Activated B cell treated with CpG ODN at 0.5 μM for 24 hours (primary cell): ENCODE data around the gene ESX1. TPM values are rescaled to one million over a fixed set of nuclear protein-coding genes. Genes with fewer than 3 reads are reported as not detected.

ENCODE experiments used
- ATAC-seq: fragments of 200-7000 bp; cut with Tn5 transposase; one replicate; pipeline ENCODE4 v1.10.0; 2021; ENCODE audit warnings: low read depth, mild to moderate bottlenecking, moderate library complexity
- CTCF ChIA-PET: fragments of 350-600 bp; sonication (Branson Sonifier 250); formaldehyde crosslinking; loops from one replicate; lab custom pipeline; 2021; ENCODE audit warnings: antibody characterized with exemption; lab: Charles Lee
- POLR2A ChIA-PET: fragments of 350-600 bp; sonication (Branson Sonifier 250); formaldehyde crosslinking; loops from one replicate; lab custom pipeline; 2021; ENCODE audit warnings: antibody characterized with exemption; lab: Charles Lee
- DNase-seq: peaks from one replicate; pipeline ENCODE4 v3.0.0; 2022
- H3K27ac Mint-ChIP-seq: one replicate; pipeline ENCODE4 v1.8.0; 2020; ENCODE audit warnings: mixed read lengths
- H3K27me3 Mint-ChIP-seq: one replicate; pipeline ENCODE4 v1.8.0; 2021; ENCODE audit warnings: mixed read lengths
- H3K36me3 Mint-ChIP-seq: one replicate; pipeline ENCODE4 v1.8.0; 2021; ENCODE audit warnings: low read depth, mixed read lengths
- H3K4me1 Mint-ChIP-seq: one replicate; pipeline ENCODE4 v1.8.0; 2021; ENCODE audit warnings: mixed read lengths
- H3K4me3 Mint-ChIP-seq: one replicate; pipeline ENCODE4 v1.8.0; 2020; ENCODE audit warnings: mild to moderate bottlenecking, mixed read lengths
- H3K9me3 Mint-ChIP-seq: one replicate; pipeline ENCODE4 v1.8.0; 2020; ENCODE audit warnings: mixed read lengths
- CTCF ChIP-seq: fragments of 200-600 bp; IDR thresholded peaks from one replicate; pipeline ENCODE4 v1.8.0; 2022; ENCODE audit warnings: antibody characterized with exemption, mild to moderate bottlenecking
- intact Hi-C: fragments of 100-400 bp; cut with micrococcal nuclease; formaldehyde crosslinking; loops from one replicate; pipeline ENCODE4 v1.15.1; 2024
- total RNA-seq: library from RNA; stranded (reverse); gene quantifications from 2 replicates; pipeline ENCODE4 v1.2.3, GENCODE V29; 2022

The ESX1 gene
- total RNA-seq, 1 donor from 2014 or later: not detected

- Mint-ChIP-seq H3K4me1 (no peaks in the 10 kb centered on the region), H3K9me3 (no peaks in the 10 kb centered on the region), H3K36me3 (no peaks in the 10 kb centered on the region), H3K4me3 (no peak overlapping the region), H3K27ac (no peak overlapping the region), H3K27me3 (no peaks in the 10 kb centered on the region)
- ATAC-seq: no peak
- ChIA-PET POLR2A (no interaction called here), CTCF (no interaction called here)
- no peak for DNase-seq
- intact Hi-C loops: no loop called here
- no peak for TF ChIP-seq CTCF
Measured at GRCh38 chrX:104211187-104211586, 43.5 kb downstream of the ESX1 start.

- ATAC-seq (no peak), DNase-seq (no peak)
- no peaks in the 10 kb centered on the region for H3K36me3 Mint-ChIP-seq
- H3K4me3 Mint-ChIP-seq: no peak overlapping the region
- H3K4me1 Mint-ChIP-seq: no peaks in the 10 kb centered on the region
- ChIA-PET CTCF (no interaction called here), POLR2A (no interaction called here)
- no peaks in the 10 kb centered on the region for H3K9me3 Mint-ChIP-seq
- H3K27me3 Mint-ChIP-seq: no peaks in the 10 kb centered on the region
- intact Hi-C loops: no loop called here
- no peak overlapping the region for H3K27ac Mint-ChIP-seq
- TF ChIP-seq CTCF: no peak
Measured at GRCh38 chrX:104205548-104205947, 49.2 kb downstream of the ESX1 start.

Other genes with a start within 250 kb of the ESX1 start
- gene H2BW1, start 241.2 kb downstream of the ESX1 start, total RNA-seq: not detected in 2 replicates
- 0.11 TPM in 1 of 2 replicates, not detected in the other for gene H2BW2, start 215.0 kb downstream of the ESX1 start, total RNA-seq
- gene TMSB15C, start 178.7 kb downstream of the ESX1 start, total RNA-seq: 2.0 and 2.3 TPM in 2 replicates
- 2.2 and 3.4 TPM in 2 replicates for gene ZCCHC18, start 142.4 kb downstream of the ESX1 start, total RNA-seq
- 9.6 and 11.6 TPM in 2 replicates for gene SLC25A53, start 97.9 kb downstream of the ESX1 start, total RNA-seq
- 11.7 and 14.3 TPM in 2 replicates for gene FAM199X, start 88.5 kb downstream of the ESX1 start, total RNA-seq